ENCODE data around the gene SLC39A13. TPM values are rescaled to one million over a fixed set of nuclear protein-coding genes. Genes with fewer than 3 reads are reported as not detected.
"Not testable (repeated sequence)": the region's sequence is repeated elsewhere in the genome, so short reads cannot be mapped to it uniquely, and the experiment has no call there.

Gene SLC39A13
- polyA plus RNA-seq, 1 donor, result 31.3 TPM

GRCh38 chr11:47451990-47452389, 43.6 kb downstream of the SLC39A13 start:
- H3K4me1 ChIP-seq (ENCODE audit: control insufficient read depth, insufficient read depth, low read length), result no peaks in the 10 kb centered on the region
- no peaks in the 10 kb centered on the region for H3K27me3 ChIP-seq (ENCODE audit: control insufficient read depth, insufficient read depth, low read length)
- no CpG with 5 or more reads among the region's 4 CpGs for WGBS (ENCODE audit: insufficient coverage, low lambda C conversion rate)
- DNase-seq, result no peak
- H3K9me3 ChIP-seq (ENCODE audit: control insufficient read depth, low read depth, low read length), result no peaks in the 10 kb centered on the region
- no peak overlapping the region for H3K4me3 ChIP-seq (ENCODE audit: low read length)
- no peaks in the 10 kb centered on the region for H3K36me3 ChIP-seq (ENCODE audit: control insufficient read depth, insufficient read depth, low read length)
- H3K27ac ChIP-seq (ENCODE audit: low read length), result no peak overlapping the region

GRCh38 chr11:47453365-47453764, 45.0 kb downstream of the SLC39A13 start:
- Histone ChIP-seq H3K9me3 (ENCODE audit: control insufficient read depth, low read depth, low read length) (no peaks in the 10 kb centered on the region), H3K4me3 (ENCODE audit: low read length) (no peak overlapping the region), H3K27ac (ENCODE audit: low read length) (no peak overlapping the region), H3K4me1 (ENCODE audit: control insufficient read depth, insufficient read depth, low read length) (no peaks in the 10 kb centered on the region), H3K36me3 (ENCODE audit: control insufficient read depth, insufficient read depth, low read length) (no peaks in the 10 kb centered on the region), H3K27me3 (ENCODE audit: control insufficient read depth, insufficient read depth, low read length) (no peaks in the 10 kb centered on the region)
- no peak for DNase-seq
- WGBS (ENCODE audit: insufficient coverage, low lambda C conversion rate), result no CpG with 5 or more reads among the region's 8 CpGs

DNA sequence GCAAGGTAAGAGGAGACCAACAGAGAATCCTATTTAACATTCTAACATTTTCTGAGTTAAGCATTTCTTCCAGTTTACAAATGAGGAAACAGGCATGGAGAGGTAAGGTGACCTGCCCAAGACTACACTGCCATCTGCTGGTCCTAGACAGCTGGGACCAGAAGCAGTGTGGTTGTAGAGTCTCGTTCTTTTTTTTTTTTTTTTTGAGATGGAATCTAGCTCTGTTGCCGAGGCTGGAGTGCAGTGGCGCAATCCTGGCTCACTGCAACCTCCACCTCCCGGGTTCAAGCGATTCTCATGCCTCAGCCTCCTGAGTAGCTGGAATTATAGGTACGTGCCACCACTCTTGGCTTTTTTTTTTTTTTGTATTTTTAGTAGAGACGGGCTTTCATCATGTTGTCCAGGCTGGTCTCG, 45.9 kb downstream of the SLC39A13 start:
- no CpG with 5 or more reads among the region's 8 CpGs for WGBS (ENCODE audit: insufficient coverage, low lambda C conversion rate)
- not testable (repeated sequence) for H3K27ac ChIP-seq (ENCODE audit: low read length); H3K36me3 ChIP-seq (ENCODE audit: control insufficient read depth, insufficient read depth, low read length); H3K4me1 ChIP-seq (ENCODE audit: control insufficient read depth, insufficient read depth, low read length); H3K9me3 ChIP-seq (ENCODE audit: control insufficient read depth, low read depth, low read length); H3K27me3 ChIP-seq (ENCODE audit: control insufficient read depth, insufficient read depth, low read length); H3K4me3 ChIP-seq (ENCODE audit: low read length)
- peak; percentile 76 to 83 for DNase-seq

- no peaks in the 10 kb centered on the region for H3K4me1 ChIP-seq (ENCODE audit: control insufficient read depth, insufficient read depth, low read length)
- H3K9me3 ChIP-seq (ENCODE audit: control insufficient read depth, low read depth, low read length), result no peaks in the 10 kb centered on the region
- H3K36me3 ChIP-seq (ENCODE audit: control insufficient read depth, insufficient read depth, low read length), result peaks cover 24% of the 10 kb centered on the region
- H3K27ac ChIP-seq (ENCODE audit: low read length), result no peak overlapping the region
- no peaks in the 10 kb centered on the region for H3K27me3 ChIP-seq (ENCODE audit: control insufficient read depth, insufficient read depth, low read length)
- H3K4me3 ChIP-seq (ENCODE audit: low read length), result no peak overlapping the region
- DNase-seq, result no peak
- no CpG with 5 or more reads among the region's 2 CpGs for WGBS (ENCODE audit: insufficient coverage, low lambda C conversion rate)
Measured at GRCh38 chr11:47460571-47461235, 52.3 kb downstream of the SLC39A13 start.

DNA sequence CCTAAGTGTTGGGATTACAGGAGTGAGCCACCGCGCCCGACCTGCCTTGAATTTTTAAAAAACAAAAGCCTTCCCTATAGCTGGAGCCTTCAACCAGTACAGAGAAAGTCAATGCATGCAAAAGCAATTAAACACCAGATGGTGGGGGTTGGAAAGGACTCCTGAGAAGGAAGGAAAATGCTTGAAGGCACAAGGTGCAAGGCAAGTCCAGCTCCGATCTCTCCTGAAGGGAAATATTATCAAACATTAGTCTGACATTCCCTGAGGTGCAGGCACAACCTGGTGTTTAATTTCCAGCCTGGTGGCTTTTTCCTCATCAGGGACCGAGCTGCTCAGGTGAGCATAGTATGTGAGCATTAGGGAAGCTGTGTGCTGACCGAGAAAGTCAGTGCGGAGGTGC, 53.5 kb downstream of the SLC39A13 start:
- no CpG with 5 or more reads among the region's 7 CpGs for WGBS (ENCODE audit: insufficient coverage, low lambda C conversion rate)

GRCh38 chr11:47464483-47464882, 56.1 kb downstream of the SLC39A13 start:
- Histone ChIP-seq H3K27ac (ENCODE audit: low read length) (no peak overlapping the region), H3K36me3 (ENCODE audit: control insufficient read depth, insufficient read depth, low read length) (peaks cover 45% of the 10 kb centered on the region), H3K27me3 (ENCODE audit: control insufficient read depth, insufficient read depth, low read length) (no peaks in the 10 kb centered on the region), H3K4me1 (ENCODE audit: control insufficient read depth, insufficient read depth, low read length) (no peaks in the 10 kb centered on the region), H3K9me3 (ENCODE audit: control insufficient read depth, low read depth, low read length) (no peaks in the 10 kb centered on the region), H3K4me3 (ENCODE audit: low read length) (no peak overlapping the region)
- 71% methylated on average over 1 of the region's 5 CpGs for WGBS (ENCODE audit: insufficient coverage, low lambda C conversion rate)
- no peak for DNase-seq

More for the DNA sequence above, 53.5 kb downstream of the SLC39A13 start:
- H3K4me3 ChIP-seq (ENCODE audit: low read length), result no peak overlapping the region
- DNase-seq, result no peak
- no peaks in the 10 kb centered on the region for H3K9me3 ChIP-seq (ENCODE audit: control insufficient read depth, low read depth, low read length)
- H3K27me3 ChIP-seq (ENCODE audit: control insufficient read depth, insufficient read depth, low read length), result no peaks in the 10 kb centered on the region
- H3K4me1 ChIP-seq (ENCODE audit: control insufficient read depth, insufficient read depth, low read length), result no peaks in the 10 kb centered on the region
- peaks cover 28% of the 10 kb centered on the region for H3K36me3 ChIP-seq (ENCODE audit: control insufficient read depth, insufficient read depth, low read length)
- no peak overlapping the region for H3K27ac ChIP-seq (ENCODE audit: low read length)

Other genes starting within 250 kb of the SLC39A13 start
- gene ARFGAP2, start 231.7 kb upstream of the SLC39A13 start, polyA plus RNA-seq, result 74.8 TPM
- gene PACSIN3, start 222.2 kb upstream of the SLC39A13 start, polyA plus RNA-seq, result 44.7 TPM
- 30.8 TPM for gene DDB2, start 193.6 kb upstream of the SLC39A13 start, polyA plus RNA-seq
- gene ACP2, start 159.8 kb upstream of the SLC39A13 start, polyA plus RNA-seq, result 87.3 TPM
- 159 TPM for gene NR1H3, start 150.6 kb upstream of the SLC39A13 start, polyA plus RNA-seq
- 49.8 TPM for gene MADD, start 138.5 kb upstream of the SLC39A13 start, polyA plus RNA-seq
- 0.01 TPM for gene MYBPC3, start 55.9 kb upstream of the SLC39A13 start, polyA plus RNA-seq
- gene SPI1, start 30.0 kb upstream of the SLC39A13 start, polyA plus RNA-seq, result 10.2 TPM
- gene PSMC3, start 17.8 kb downstream of the SLC39A13 start, polyA plus RNA-seq, result 99.4 TPM
- gene RAPSN, start 40.5 kb downstream of the SLC39A13 start, polyA plus RNA-seq, result 0.64 TPM
- gene CELF1, start 144.5 kb downstream of the SLC39A13 start, polyA plus RNA-seq, result 79.2 TPM
- 51.1 TPM for gene PTPMT1, start 157.0 kb downstream of the SLC39A13 start, polyA plus RNA-seq
- gene KBTBD4, start 170.4 kb downstream of the SLC39A13 start, polyA plus RNA-seq, result 13.9 TPM
- 112 TPM for gene NDUFS3, start 170.5 kb downstream of the SLC39A13 start, polyA plus RNA-seq
- gene FAM180B, start 178.1 kb downstream of the SLC39A13 start, polyA plus RNA-seq, result 0.19 TPM
- 3.7 TPM for gene C1QTNF4, start 185.8 kb downstream of the SLC39A13 start, polyA plus RNA-seq
- gene MTCH2, start 234.0 kb downstream of the SLC39A13 start, polyA plus RNA-seq, result 102 TPM